GM20431 (cell line): ENCODE results near the gene RMND5B.
"Not testable (repeated sequence)": the region's sequence is repeated elsewhere in the genome, so short reads cannot be mapped to it uniquely, and the experiment has no call there.

ENCODE experiments used
- in situ Hi-C: fragments of 300-500 bp; cut with MseI, MboI; formaldehyde crosslinking; loops from one replicate; pipeline ENCODE4 v1.15.0; 2020; ENCODE audit warnings: low sequenced_read_pairs; ENCODE audit not compliant: unreplicated experiment

The RMND5B gene, protein sequence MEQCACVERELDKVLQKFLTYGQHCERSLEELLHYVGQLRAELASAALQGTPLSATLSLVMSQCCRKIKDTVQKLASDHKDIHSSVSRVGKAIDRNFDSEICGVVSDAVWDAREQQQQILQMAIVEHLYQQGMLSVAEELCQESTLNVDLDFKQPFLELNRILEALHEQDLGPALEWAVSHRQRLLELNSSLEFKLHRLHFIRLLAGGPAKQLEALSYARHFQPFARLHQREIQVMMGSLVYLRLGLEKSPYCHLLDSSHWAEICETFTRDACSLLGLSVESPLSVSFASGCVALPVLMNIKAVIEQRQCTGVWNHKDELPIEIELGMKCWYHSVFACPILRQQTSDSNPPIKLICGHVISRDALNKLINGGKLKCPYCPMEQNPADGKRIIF

DNA sequence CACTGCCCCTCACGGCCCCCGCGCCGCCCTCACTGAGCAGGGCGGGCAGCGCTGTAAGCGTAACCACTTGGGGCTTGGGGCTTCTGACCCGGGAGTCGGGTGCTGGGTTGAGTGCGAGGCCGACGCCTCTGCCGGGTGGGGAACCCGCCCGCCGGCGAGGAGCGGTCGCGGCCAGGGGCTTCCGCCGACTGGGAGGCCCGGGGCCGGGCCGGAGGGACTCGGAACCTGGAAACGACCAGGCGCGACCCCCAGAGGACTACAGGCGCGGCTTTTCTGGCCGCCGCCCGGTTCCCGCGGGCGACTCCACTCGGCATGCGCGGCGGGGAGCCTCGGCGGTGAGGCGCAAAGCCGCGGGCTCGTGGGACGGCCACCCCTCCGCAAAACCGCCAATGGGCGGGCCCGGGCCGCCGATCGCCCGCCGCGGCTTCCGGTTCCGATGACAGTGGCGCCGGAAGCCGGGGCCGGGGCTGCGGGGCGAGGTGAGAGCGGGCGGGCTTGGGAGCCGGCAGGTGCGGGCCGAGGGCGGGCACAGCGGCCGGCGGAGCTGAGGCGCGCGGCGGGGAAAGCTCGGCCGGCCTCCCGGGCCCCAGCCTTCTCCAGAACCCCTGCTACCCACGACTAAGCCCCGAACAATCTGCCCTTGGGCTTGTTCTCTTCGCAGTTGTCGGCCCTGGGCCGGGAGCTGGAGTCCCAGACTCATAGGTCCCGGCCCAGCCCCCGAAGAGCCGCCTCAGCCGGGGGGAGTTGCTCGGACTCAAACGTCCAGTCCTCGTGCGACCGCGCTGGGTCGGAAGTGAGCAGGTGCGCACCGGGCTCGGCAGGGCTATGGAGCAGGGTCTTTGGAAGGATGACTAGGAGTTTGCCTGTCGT lies at the start of gene RMND5B:
RMND5B (plus strand) TSS at position 439 of the 870 bp plus-strand sequence. CDS start 7,106 bp downstream, outside the sequence.
- in situ Hi-C loops: no loop called here

DNA sequence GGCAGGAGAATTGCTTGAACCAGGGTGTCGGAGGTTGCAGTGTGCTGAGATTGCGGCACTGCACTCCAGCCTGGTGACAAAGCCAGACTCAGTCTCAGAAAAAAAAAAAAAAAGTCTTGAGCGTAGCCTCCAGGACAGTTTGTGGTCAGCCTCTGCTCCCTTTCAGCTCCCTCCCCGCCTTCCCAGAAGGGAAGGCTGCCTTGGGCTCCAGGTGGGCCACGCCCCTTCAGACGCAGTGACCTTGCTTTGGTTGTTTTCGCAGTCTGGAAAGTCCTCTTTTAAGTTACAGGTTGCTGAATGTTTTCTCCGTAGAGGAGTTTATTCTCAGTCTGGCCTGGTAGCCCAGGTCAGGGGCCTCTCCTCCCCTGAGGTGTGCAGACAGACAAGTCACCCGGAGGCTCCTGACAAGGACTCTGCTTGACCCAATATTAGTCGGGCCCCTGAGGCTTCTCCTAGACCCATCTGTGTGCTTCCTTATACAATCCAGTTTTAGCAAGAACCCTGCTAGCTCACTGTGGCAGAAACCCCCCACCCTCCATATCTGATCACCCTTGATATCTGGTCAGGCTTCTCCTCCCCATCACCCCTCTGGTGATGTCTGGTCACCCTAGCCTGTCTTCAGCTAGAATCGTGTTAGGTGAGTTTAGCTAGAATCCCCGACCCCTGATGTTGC lies 49.1 kb upstream of the RMND5B start:
- in situ Hi-C loops: no loop called here

DNA sequence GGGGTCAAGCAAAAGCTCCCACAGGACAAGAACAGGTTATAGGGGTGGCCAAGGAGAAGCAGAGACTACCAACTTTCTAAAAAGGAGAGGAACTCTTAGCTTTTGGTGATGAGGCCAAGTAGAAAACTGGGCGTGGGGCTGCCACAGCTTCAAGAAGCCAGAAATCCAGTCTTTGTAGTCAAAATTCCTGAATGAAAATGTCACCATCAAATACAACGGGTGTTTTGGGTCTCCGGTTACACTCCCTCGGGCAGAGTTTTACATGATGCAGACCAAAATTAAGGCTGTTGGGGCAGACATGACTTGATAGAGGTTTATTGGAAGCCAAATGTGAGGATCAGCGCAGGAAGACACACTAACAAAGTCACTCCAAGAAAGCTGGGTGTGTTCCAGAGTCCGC lies 46.9 kb upstream of the RMND5B start:
- in situ Hi-C loops: no loop called here

- in situ Hi-C loops: no loop called here
Observed at GRCh38 chr5:178085316-178085715, 45.5 kb upstream of the RMND5B start.

- in situ Hi-C loops: no loop called here
Observed at GRCh38 chr5:178086266-178086665, 44.5 kb upstream of the RMND5B start.

DNA sequence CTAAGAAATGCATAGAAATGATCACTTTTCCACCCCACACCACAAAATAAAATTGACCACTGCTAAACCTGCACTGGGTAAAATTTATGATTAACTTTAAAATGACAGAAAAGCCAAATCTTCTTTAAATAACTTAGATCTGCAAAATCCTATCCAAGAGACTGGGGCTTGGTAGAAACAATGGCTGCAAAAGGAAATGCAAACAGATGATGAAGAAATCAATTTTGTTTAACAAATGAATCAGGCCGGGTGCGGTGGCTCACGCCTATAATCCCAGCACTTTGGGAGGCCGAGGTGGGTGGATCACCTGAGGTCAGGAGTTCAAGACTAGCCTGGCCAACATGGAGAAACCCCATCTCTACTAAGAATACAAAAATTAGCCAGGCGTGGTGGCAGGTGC lies 43.6 kb upstream of the RMND5B start:
- in situ Hi-C loops: not testable (repeated sequence)

GRCh38 chr5:178090856-178091255 lies 40.0 kb upstream of the RMND5B start:
- in situ Hi-C loops: no loop called here

DNA sequence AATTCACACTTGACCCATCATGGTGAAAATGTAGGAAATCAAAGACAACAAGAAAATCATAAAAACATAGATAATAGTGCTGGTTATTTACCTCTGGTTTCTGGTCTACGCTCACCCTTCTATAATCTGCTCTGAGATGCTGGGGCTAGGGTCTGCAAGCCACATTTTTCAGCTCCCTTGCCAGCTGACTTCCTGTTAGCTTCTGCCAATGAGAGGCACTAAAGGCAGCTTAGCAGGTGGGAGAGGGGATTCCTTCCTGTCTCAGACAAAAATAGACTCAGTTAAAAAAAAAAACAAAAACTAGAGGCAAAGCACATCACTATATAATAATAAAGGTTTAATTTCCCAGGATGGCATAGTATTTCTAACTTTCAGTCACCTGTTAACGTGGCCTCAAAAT lies 37.7 kb upstream of the RMND5B start:
- in situ Hi-C loops: no loop called here

- in situ Hi-C loops: no loop called here
Observed at GRCh38 chr5:178094345-178094744, 36.5 kb upstream of the RMND5B start.

DNA sequence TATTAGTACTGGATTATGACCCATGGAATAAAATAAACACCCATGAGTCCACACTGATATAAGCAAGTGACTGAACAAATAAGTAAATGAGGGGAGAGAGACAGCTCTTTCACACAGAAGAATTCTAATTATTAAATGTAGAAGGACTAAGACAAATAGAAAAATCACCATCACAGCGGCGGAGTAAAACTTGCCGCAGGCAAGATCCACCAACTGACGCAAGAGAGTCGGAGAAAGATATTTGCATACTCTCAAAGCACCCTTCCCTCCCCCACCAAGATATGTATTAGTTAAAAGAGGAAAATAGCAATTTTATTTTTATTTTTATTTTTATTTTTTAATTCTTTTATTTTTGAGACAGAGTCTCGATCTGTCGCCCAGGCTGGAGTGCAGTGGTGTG lies 32.1 kb upstream of the RMND5B start:
- in situ Hi-C loops: no loop called here

GRCh38 chr5:178103612-178104011 lies 27.2 kb upstream of the RMND5B start:
- in situ Hi-C loops: no loop called here

GRCh38 chr5:178104492-178104891 lies 26.3 kb upstream of the RMND5B start:
- in situ Hi-C loops: no loop called here

DNA sequence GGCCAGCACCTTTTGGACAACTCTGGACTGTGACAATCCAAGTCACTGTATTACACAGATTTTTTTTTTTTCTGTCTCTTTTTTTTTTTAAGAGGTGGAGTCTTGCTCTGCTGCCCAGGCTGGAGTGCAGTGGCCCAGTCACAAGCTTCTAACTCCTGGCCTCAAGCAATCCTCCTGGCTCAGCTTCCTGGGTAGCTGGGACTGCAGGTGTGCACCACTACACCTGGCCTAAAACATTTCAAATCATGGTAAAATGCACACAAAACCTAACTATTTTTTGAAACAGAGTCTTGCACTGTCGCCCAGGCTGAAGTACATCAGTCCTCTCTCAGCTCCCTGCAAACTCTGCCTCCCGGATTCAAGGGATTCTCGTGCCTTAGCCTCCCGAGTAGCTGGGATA lies 24.7 kb upstream of the RMND5B start:
- in situ Hi-C loops: no loop called here

GRCh38 chr5:178106556-178107239 lies 24.1 kb upstream of the RMND5B start:
- in situ Hi-C loops: no loop called here

GRCh38 chr5:178107756-178108310 lies 23.0 kb upstream of the RMND5B start:
- in situ Hi-C loops: no loop called here

DNA sequence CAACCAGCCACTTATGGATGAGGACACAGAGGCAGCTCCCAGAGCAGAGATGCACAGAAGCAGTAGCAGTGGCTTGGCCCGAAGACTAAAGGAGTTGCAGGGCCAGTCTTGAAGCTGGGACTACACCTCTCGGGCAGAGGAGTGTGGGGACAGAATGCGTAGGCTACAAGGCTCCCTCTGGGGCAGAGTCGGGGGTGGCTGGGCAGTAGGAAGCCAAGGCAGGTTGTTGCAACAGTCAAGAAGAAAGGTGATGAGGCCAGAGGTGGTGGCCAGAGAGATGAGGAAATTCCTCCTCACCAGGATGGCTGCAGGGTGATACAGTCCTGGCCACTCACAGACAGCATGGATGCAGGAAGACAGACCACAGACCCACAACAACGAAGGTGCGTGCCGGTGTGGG lies 22.4 kb upstream of the RMND5B start:
- in situ Hi-C loops: no loop called here

GRCh38 chr5:178108966-178109365 lies 21.8 kb upstream of the RMND5B start:
- in situ Hi-C loops: no loop called here

DNA sequence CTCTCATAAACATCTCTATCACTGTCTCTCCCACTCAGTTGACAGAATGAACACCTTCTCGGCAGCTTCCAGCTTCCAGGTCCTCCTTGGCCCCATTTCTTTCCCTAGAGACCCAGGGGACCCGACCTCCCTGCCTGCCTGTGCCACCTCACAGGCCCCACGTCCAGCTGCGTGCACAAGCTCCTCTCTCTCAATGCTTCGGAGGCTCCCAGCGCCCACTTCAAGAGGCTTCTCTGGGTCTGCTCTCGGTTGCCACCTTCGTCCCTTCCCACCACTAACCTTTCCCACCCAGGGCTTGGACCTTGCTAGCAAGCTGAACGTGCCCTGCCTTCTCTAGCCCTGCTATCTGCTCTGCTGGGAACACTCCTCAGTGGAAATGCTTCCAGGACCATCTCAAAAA lies 20.3 kb upstream of the RMND5B start:
- in situ Hi-C loops: no loop called here

DNA sequence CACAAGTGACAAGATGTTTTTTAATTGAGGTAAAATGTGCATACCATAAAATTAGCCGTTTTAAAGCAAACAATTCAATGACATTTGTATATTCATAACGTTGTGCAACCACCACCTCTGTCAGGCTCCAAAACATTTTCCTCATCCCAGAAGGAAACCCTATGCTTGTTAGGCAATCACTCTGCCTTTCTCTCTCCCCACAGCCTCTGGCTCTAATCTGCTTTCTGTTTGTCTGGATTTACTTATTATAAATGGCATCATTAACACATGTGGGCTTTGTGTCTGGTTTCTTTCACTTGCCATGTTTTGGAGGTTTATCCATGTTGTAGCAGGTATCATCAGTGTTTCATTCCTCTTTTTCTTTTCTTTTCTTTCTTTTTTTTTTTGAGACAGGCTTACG lies 18.9 kb upstream of the RMND5B start:
- in situ Hi-C loops: no loop called here

DNA sequence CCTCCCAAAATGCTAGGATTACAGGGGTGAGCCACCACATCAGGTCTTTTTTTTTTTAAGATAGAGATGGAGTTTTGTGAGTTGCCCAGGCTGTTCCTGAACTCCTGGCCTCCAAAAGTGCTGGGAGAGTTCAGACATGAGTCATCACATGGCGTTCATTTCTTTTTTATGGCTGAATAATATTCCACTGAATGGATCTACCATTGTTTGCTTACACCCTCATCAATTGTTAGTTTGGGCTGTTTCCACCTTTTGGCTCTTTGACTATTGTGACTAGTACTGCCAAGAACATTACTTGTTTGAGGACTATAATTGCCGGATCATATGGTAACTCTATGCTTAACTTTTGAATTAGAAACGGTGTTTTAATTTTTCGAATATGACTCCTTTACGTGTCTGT lies 18.3 kb upstream of the RMND5B start:
- in situ Hi-C loops: no loop called here
